HepG2 (cell line): ENCODE measurements around the gene RIMBP3C. TPM values are rescaled to one million over a fixed set of nuclear protein-coding genes. Genes with fewer than 3 reads are reported as not detected.
"Not testable (repeated sequence)": the region's sequence is repeated elsewhere in the genome, so short reads cannot be mapped to it uniquely, and the experiment has no call there.

Experiments used
- ATAC-seq: fragments of 200-7000 bp; cut with Tn5 transposase; 3 replicates; pipeline ENCODE4 v1.9.1; 2020; ENCODE audit warnings: mild to moderate bottlenecking, moderate library complexity
- BruUV-seq: library from RNA; stranded (reverse); fragments of 400-500 nt; replicated peaks from 2 replicates; lab custom pipeline; 2021; lab: Mats Ljungman, UMichigan
- CTCF ChIA-PET: fragments of 300-600 bp; formaldehyde crosslinking; extraction: SDS; loops from one replicate; lab custom pipeline; 2021; ENCODE audit warnings: low total read pairs, inconsistent platforms, low intra/inter-chr PET ratio; lab: Yijun Ruan, JAX
- POLR2A ChIA-PET: fragments of 350-600 bp; sonication (Branson Sonifier 250); formaldehyde crosslinking; loops from one replicate; lab custom pipeline; 2020; ENCODE audit warnings: antibody characterized with exemption, inconsistent platforms; lab: Yijun Ruan, JAX
- DNase-seq: peaks from one replicate; pipeline ENCODE4 v3.0.0-alpha.2; 2015; ENCODE audit warnings: low spot score
- FAIRE-seq: peaks from 3 replicates; lab custom pipeline; 2011; peaks lifted over from hg19 to GRCh38; lab: Jason Lieb, UNC
- H2AFZ ChIP-seq: one replicate; pipeline ENCODE4 v1.6.1; 2011; ENCODE audit warnings: low read length, inconsistent platforms
- H3K27ac ChIP-seq: fragments of 300-600 bp; 3 replicates; pipeline ENCODE4 v1.8.0; 2011; ENCODE audit warnings: mixed run types, mild to moderate bottlenecking, mixed read lengths, low read length, inconsistent platforms; ENCODE audit not compliant: insufficient read depth; ENCODE audit errors: extremely low read length
- H3K27me3 ChIP-seq, 2 experiments: fragments of 200-600 bp in 1 of 2; 2 replicates in 1 of 2; 3 replicates in 1 of 2; pipeline versions ENCODE4 v1.6.0 to v1.8.0; 2011; ENCODE audit warnings: low read length in 2 of 2, mild to moderate bottlenecking in 2 of 2, moderate library complexity in 2 of 2, inconsistent platforms in 1 of 2; ENCODE audit not compliant: insufficient read depth in 2 of 2, control insufficient read depth in 1 of 2
- H3K36me3 ChIP-seq, 2 experiments: fragments of 200-600 bp in 1 of 2; replicated peaks in 1 of 2; 2 replicates in 1 of 2; 3 replicates in 1 of 2; pipeline versions ENCODE4 v1.5.1 to v1.8.0; 2011; ENCODE audit warnings: low read length in 2 of 2, inconsistent platforms in 1 of 2; ENCODE audit not compliant: insufficient read depth in 2 of 2, control insufficient read depth in 1 of 2
- H3K4me1 ChIP-seq: 2 replicates; pipeline ENCODE4 v1.5.1; 2012; ENCODE audit warnings: low read length, inconsistent platforms; ENCODE audit not compliant: insufficient read depth
- H3K4me2 ChIP-seq: 2 replicates; pipeline ENCODE4 v1.6.0; 2011; ENCODE audit warnings: low read depth, low read length, inconsistent platforms
- H3K4me3 ChIP-seq, 3 experiments: fragments of 200-600 bp in 1 of 3; sonication (generic), shearing (Covaris generic) in 1 of 3; replicated peaks in 1 of 3; 2 replicates each; pipeline ENCODE4 v1.5.1; 2011 to 2016; ENCODE audit warnings: low read length in 3 of 3, inconsistent platforms in 2 of 3, low read depth in 2 of 3, mild to moderate bottlenecking in 2 of 3, control low read depth in 1 of 3, mixed read lengths in 1 of 3; ENCODE audit not compliant: insufficient read depth in 1 of 3
- H3K79me2 ChIP-seq: one replicate; pipeline ENCODE4 v1.6.1; 2011; ENCODE audit warnings: low read length, inconsistent platforms; ENCODE audit not compliant: insufficient read depth
- H3K9ac ChIP-seq: 2 replicates; pipeline ENCODE4 v1.6.0; 2011; ENCODE audit warnings: mild to moderate bottlenecking, low read depth, low read length, inconsistent platforms; ENCODE audit not compliant: insufficient read depth
- H3K9me3 ChIP-seq: 2 replicates; pipeline ENCODE4 v1.5.1; 2012; ENCODE audit warnings: mild to moderate bottlenecking, low read length
- H4K20me1 ChIP-seq: 2 replicates; pipeline ENCODE4 v1.6.0; 2011; ENCODE audit warnings: inconsistent platforms, mild to moderate bottlenecking, low read length, moderate library complexity; ENCODE audit not compliant: insufficient read depth
- NR2C2 ChIP-seq: sonication (generic); formaldehyde crosslinking; IDR thresholded peaks from 2 replicates; pipeline ENCODE4 v1.4.0; 2020; ENCODE audit warnings: missing genetic modification reagents, mild to moderate bottlenecking, moderate library complexity, borderline replicate concordance
- SIX1 ChIP-seq: sonication (generic); formaldehyde crosslinking; IDR thresholded peaks from 2 replicates; pipeline ENCODE4 v1.4.0; 2020; ENCODE audit warnings: missing genetic modification reagents, borderline replicate concordance
- STAT6 ChIP-seq: sonication (generic); formaldehyde crosslinking; IDR thresholded peaks from 2 replicates; pipeline ENCODE4 v1.4.0; 2020; ENCODE audit warnings: missing genetic modification reagents, mild to moderate bottlenecking, borderline replicate concordance
- ZNF275 ChIP-seq: sonication (generic); formaldehyde crosslinking; IDR thresholded peaks from 2 replicates; pipeline ENCODE4 v1.8.0; 2022; ENCODE audit warnings: missing genetic modification reagents, mild to moderate bottlenecking, inconsistent platforms, borderline replicate concordance
- WGBS: methylation state at CpG from one replicate; pipeline ENCODE4 v1.1.6; 2017; ENCODE audit warnings: low lambda C conversion rate; 5-methylcytosine and 5-hydroxymethylcytosine counted together
- in situ Hi-C: cut with HindIII; loops from 2 replicates; pipeline ENCODE4 v1.10.0; 2017; ENCODE audit warnings: low pct_unique_long_range_greater_than_20kb; ENCODE audit not compliant: extremely low pct_ligation_motif_present
- intact Hi-C: fragments of 100-400 bp; cut with micrococcal nuclease; formaldehyde crosslinking; loops from one replicate; pipeline ENCODE4 v1.10.0; 2022; ENCODE audit not compliant: unreplicated experiment
- polyA plus RNA-seq, 8 experiments: library from polyadenylated mRNA; depleted of rRNA in 3 of 8; stranded (reverse) in 7 of 8; unstranded in 1 of 8; fragments of >200 nt; fragmentation: Illumina TruSeq in 4 of 8; extraction: Trizol in 4 of 8; gene quantifications; 2 replicates each; pipeline versions ENCODE4 v1.2.1 to v1.2.3, GENCODE V29; 2011 to 2016; ENCODE audit warnings: low read depth in 4 of 8, missing spikeins in 1 of 8, mixed read lengths in 1 of 8; ENCODE audit not compliant: insufficient read depth in 1 of 8
- total RNA-seq, 5 experiments: library from RNA; depleted of rRNA; stranded (reverse); fragments of >200 nt; fragmentation: Illumina TruSeq; extraction: Trizol; gene quantifications; 2 replicates each; pipeline ENCODE4 v1.2.3, GENCODE V29; 2016; ENCODE audit warnings: low read depth in 1 of 5

RIMBP3C gene
- total and polyA plus RNA-seq, 2 of the 13 experiments (the other 11 are each of a cell fraction or from before 2014, with no cell fraction given), result 0.15 TPM; not detected in 1

GRCh38 chr22:21598302-21598701, 47.0 kb upstream of the RIMBP3C start (continued):
- TF ChIP-seq ZNF275 (CRISPR knock-in tag) (no peak), SIX1 (no peak), NR2C2 (CRISPR knock-in tag) (no peak), STAT6 (CRISPR knock-in tag) (no peak)

DNA sequence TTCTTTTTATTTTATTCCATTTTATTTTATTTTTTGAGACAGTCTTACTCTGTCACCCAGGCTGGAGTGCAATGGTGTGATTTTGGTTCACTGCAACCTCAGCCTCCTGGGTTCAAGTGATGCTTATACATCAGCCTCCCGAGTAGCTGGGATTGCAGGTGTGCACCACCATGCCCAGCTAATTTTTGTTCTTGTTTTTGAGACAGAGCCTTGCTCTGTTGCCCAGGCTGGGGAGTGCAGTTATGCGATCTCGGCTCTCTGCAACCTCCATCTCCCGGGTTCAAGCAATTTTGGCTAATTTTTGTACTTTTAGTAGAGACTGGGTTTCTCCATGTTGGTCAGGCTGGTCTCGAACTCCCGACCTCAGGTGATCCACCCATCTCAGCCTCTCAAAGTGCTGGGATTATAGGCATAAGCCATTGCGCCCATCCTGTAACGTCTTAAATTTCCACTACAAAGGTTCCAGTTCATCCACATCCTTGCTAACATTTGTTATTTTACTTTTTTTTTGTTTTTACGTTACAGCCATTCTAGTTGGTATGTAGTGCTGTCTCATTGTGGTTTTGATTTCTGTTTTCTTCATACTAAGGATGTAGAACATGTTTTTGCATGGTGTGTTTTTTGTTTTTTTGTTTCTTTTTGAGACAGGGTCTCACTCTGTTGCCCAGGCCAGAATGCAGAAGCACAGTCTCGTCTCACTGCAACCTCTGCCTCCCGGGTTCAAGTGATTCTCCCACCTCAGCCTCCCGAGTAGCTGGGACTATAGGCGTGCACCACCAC, 45.3 kb upstream of the RIMBP3C start:
- H3K9me3 ChIP-seq, H3K9ac ChIP-seq, BruUV-seq, CTCF ChIA-PET, POLR2A ChIA-PET, in situ Hi-C loops, H3K4me2 ChIP-seq, FAIRE-seq, intact Hi-C loops, H3K27me3 ChIP-seq, H3K4me3 ChIP-seq, H3K27ac ChIP-seq, ATAC-seq, H2AFZ ChIP-seq, DNase-seq, H3K4me1 ChIP-seq: not testable (repeated sequence)
- peaks cover 21 to 75% of the 10 kb centered on the region in 2 experiments; a peak in 4 of 5 replicates for H3K36me3 ChIP-seq
- H3K79me2 ChIP-seq, result peaks cover 86% of the 10 kb centered on the region
- 96% methylated on average over 13 of the region's 13 CpGs for WGBS
- peaks cover 42% of the 10 kb centered on the region for H4K20me1 ChIP-seq
